Kidney epithelial cell (primary cell): ENCODE data around the gene ITPR1. TPM values are rescaled to one million over a fixed set of nuclear protein-coding genes. Genes with fewer than 3 reads are reported as not detected.

Experiments used
- DNase-seq: peaks from one replicate; pipeline ENCODE4 v3.0.0-alpha.2; 2010; ENCODE audit warnings: low read depth
- H3K27me3 ChIP-seq: 2 replicates; pipeline ENCODE4 v1.6.0; 2011; ENCODE audit warnings: low read length; ENCODE audit not compliant: control insufficient read depth, insufficient read depth
- H3K36me3 ChIP-seq: 2 replicates; pipeline ENCODE4 v1.5.1; 2011; ENCODE audit warnings: low read length; ENCODE audit not compliant: control insufficient read depth, insufficient read depth
- H3K4me3 ChIP-seq: 2 replicates; pipeline ENCODE4 v1.5.1; 2011; ENCODE audit warnings: low read depth, mild to moderate bottlenecking, control low read depth, low read length
- total RNA-seq: library from RNA; depleted of rRNA; stranded (reverse); fragments of >200 nt; gene quantifications from 2 replicates; pipeline ENCODE4 v1.2.3, GENCODE V29; 2015
- TF ChIP-seq, protein P1 (sequence below): IDR thresholded peaks from 2 replicates; pipeline ENCODE4 v1.5.1; 2011; ENCODE audit warnings: mild to moderate bottlenecking, moderate library complexity, low read length, control low read depth, inconsistent platforms; ENCODE audit not compliant: insufficient read depth, poor library complexity, severe bottlenecking

The ITPR1 gene
- total RNA-seq, 1 donor from 2014 or later = 8.9 TPM

GRCh38 chr3:4492208-4493013 is 737 bp upstream of the ITPR1 start:
- no peaks in the 10 kb centered on the region for H3K27me3 ChIP-seq
- no peak for DNase-seq
- TF ChIP-seq, protein P1, sequence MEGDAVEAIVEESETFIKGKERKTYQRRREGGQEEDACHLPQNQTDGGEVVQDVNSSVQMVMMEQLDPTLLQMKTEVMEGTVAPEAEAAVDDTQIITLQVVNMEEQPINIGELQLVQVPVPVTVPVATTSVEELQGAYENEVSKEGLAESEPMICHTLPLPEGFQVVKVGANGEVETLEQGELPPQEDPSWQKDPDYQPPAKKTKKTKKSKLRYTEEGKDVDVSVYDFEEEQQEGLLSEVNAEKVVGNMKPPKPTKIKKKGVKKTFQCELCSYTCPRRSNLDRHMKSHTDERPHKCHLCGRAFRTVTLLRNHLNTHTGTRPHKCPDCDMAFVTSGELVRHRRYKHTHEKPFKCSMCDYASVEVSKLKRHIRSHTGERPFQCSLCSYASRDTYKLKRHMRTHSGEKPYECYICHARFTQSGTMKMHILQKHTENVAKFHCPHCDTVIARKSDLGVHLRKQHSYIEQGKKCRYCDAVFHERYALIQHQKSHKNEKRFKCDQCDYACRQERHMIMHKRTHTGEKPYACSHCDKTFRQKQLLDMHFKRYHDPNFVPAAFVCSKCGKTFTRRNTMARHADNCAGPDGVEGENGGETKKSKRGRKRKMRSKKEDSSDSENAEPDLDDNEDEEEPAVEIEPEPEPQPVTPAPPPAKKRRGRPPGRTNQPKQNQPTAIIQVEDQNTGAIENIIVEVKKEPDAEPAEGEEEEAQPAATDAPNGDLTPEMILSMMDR = no peak
- peak overlapping the region; percentile 76 for H3K4me3 ChIP-seq
- H3K36me3 ChIP-seq = no peaks in the 10 kb centered on the region

- peak overlapping the region; percentile 76 for H3K4me3 ChIP-seq
- no peaks in the 10 kb centered on the region for H3K27me3 ChIP-seq
- no peak for DNase-seq
- TF ChIP-seq, protein P1 = no peak
- no peaks in the 10 kb centered on the region for H3K36me3 ChIP-seq
Observed at GRCh38 chr3:4493941-4494894, 1.1 kb downstream of the ITPR1 start.

- H3K36me3 ChIP-seq = no peaks in the 10 kb centered on the region
- H3K4me3 ChIP-seq = no peak overlapping the region
- H3K27me3 ChIP-seq = no peaks in the 10 kb centered on the region
- TF ChIP-seq, protein P1 = no peak
- no peak for DNase-seq
Observed at GRCh38 chr3:4494895-4495264, 1.7 kb downstream of the ITPR1 start.

- DNase-seq = no peak
- Histone ChIP-seq H3K36me3 (no peaks in the 10 kb centered on the region), H3K4me3 (no peak overlapping the region), H3K27me3 (no peaks in the 10 kb centered on the region)
- TF ChIP-seq, protein P1 = no peak
Observed at GRCh38 chr3:4495294-4496086, 2.3 kb downstream of the ITPR1 start.

GRCh38 chr3:4496087-4496452 is 2.9 kb downstream of the ITPR1 start:
- TF ChIP-seq, protein P1 = no peak
- Histone ChIP-seq H3K27me3 (no peaks in the 10 kb centered on the region), H3K4me3 (no peak overlapping the region), H3K36me3 (no peaks in the 10 kb centered on the region)
- no peak for DNase-seq
